ENCODE data around the gene SVBP.

- TF ChIP-seq, protein P1, sequence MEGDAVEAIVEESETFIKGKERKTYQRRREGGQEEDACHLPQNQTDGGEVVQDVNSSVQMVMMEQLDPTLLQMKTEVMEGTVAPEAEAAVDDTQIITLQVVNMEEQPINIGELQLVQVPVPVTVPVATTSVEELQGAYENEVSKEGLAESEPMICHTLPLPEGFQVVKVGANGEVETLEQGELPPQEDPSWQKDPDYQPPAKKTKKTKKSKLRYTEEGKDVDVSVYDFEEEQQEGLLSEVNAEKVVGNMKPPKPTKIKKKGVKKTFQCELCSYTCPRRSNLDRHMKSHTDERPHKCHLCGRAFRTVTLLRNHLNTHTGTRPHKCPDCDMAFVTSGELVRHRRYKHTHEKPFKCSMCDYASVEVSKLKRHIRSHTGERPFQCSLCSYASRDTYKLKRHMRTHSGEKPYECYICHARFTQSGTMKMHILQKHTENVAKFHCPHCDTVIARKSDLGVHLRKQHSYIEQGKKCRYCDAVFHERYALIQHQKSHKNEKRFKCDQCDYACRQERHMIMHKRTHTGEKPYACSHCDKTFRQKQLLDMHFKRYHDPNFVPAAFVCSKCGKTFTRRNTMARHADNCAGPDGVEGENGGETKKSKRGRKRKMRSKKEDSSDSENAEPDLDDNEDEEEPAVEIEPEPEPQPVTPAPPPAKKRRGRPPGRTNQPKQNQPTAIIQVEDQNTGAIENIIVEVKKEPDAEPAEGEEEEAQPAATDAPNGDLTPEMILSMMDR (IDR thresholded peaks at IDR 0.05; ENCODE audit: low read depth, low read length): no peak
- TF ChIP-seq POLR2A (IDR thresholded peaks at IDR 0.05; ENCODE audit: extremely low read depth, insufficient read length) (no peak), MYC (IDR thresholded peaks at IDR 0.05; ENCODE audit: low read depth, low read length) (no peak)
Observed at GRCh38 chr1:42852608-42852980, 35.4 kb upstream of the SVBP start.

All from NB4 (cell line).